COR-L47 (cell line): ENCODE results near the gene LPGAT1.
"Not testable (repeated sequence)": the region's sequence is repeated elsewhere in the genome, so short reads cannot be mapped to it uniquely, and the experiment has no call there.

Experiments
- DNase-seq: peaks from one replicate; lab custom pipeline; 2025; lab: John Stamatoyannopoulos, UW

LPGAT1 gene

GRCh38 chr1:211735208-211736170, 95.1 kb downstream of the LPGAT1 start:
- DNase-seq: no peak

- DNase-seq: peak; percentile 84
Measured at GRCh38 chr1:211734791-211735190, 95.8 kb downstream of the LPGAT1 start.

GRCh38 chr1:211734359-211734758, 96.2 kb downstream of the LPGAT1 start:
- DNase-seq: no peak

- no peak for DNase-seq
Measured at GRCh38 chr1:211732293-211732980, 98.1 kb downstream of the LPGAT1 start.

- no peak for DNase-seq
Measured at GRCh38 chr1:211731456-211732292, 98.9 kb downstream of the LPGAT1 start.

GRCh38 chr1:211730347-211730746, 100.2 kb downstream of the LPGAT1 start:
- no peak for DNase-seq

- no peak for DNase-seq
Measured at GRCh38 chr1:211729238-211729637, 101.3 kb downstream of the LPGAT1 start.

- DNase-seq: no peak
Measured at GRCh38 chr1:211726467-211726995, 104.0 kb downstream of the LPGAT1 start.

GRCh38 chr1:211724687-211725196, 105.8 kb downstream of the LPGAT1 start:
- no peak for DNase-seq

- DNase-seq: no peak
Measured at GRCh38 chr1:211723273-211723672, 107.3 kb downstream of the LPGAT1 start.

GRCh38 chr1:211722277-211723175, 108.0 kb downstream of the LPGAT1 start:
- DNase-seq: no peak

- DNase-seq: not testable (repeated sequence)
Measured at GRCh38 chr1:211716555-211716954, 114.0 kb downstream of the LPGAT1 start.

- DNase-seq: no peak
Measured at GRCh38 chr1:211715971-211716370, 114.6 kb downstream of the LPGAT1 start.

GRCh38 chr1:211714154-211714553, 116.4 kb downstream of the LPGAT1 start:
- no peak for DNase-seq

GRCh38 chr1:211713231-211713630, 117.3 kb downstream of the LPGAT1 start:
- DNase-seq: no peak

- DNase-seq: no peak
Measured at GRCh38 chr1:211711315-211711705, 119.3 kb downstream of the LPGAT1 start.

- no peak for DNase-seq
Measured at GRCh38 chr1:211710566-211711314, 119.8 kb downstream of the LPGAT1 start.

- DNase-seq: no peak
Measured at GRCh38 chr1:211708926-211709325, 121.6 kb downstream of the LPGAT1 start.

- no peak for DNase-seq
Measured at GRCh38 chr1:211708006-211708405, 122.6 kb downstream of the LPGAT1 start.
